Uterus (tissue), 2 donors: ENCODE measurements around the gene RRBP1.

Experiments
- POLR2A ChIP-seq, 2 donors: fragments of 450-650 bp; IDR thresholded peaks; one replicate each; pipeline ENCODE4 v1.6.1; 2016; ENCODE audit warnings: antibody characterized with exemption in 2 of 2, mild to moderate bottlenecking in 1 of 2, moderate library complexity in 1 of 2
- TF ChIP-seq, protein P1 (sequence below), 4 experiments: fragments of 200-600 bp in 2 of 4; fragments of 450-650 bp in 2 of 4; sonication (generic) in 2 of 4; IDR thresholded peaks; one replicate each; pipeline ENCODE4 v1.5.1; 2016 to 2019; ENCODE audit warnings: antibody characterized with exemption in 4 of 4, mild to moderate bottlenecking in 2 of 4, moderate library complexity in 1 of 4

DNA sequence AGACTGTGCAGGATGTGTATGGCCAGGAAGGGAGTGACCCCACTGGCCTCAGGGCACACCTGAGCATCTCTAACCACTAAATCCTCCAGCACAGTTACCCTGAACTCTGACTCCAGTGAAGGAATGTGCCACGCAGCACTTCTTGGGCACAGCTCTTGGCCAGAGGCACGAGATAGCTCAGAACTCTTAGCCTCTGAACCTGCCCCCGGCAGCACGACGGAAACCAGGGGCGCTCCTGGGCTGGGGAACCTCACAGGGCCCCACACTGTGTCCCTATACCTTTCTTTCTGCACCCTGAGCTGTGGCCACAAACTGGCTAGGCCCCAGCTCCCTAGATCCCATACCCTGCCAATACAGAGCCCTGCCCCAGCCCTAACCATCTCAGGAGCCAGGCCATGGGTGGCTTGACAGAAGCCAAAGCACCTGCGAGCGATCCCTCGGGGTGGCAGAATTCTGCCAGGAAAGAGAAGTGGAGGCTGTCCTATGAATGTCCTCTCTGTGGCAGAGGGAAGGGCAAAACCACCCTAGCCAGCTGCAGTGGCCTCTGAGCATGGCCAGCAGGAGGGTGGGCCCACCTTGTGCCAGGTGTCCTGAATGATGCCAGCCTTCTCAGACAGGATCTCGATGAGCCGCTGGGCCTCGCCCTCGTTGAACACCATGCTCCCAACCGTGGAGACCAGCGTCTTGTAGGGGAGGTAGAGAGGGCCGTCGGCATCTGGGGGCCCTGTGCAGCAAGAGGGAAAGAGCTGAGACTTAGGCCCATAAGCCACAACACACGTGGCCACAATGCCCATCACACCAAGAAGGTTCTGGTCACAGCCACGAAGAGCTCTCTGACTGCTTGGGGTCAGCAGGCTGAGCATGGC lies 39.4 kb downstream of the RRBP1 start:
- TF ChIP-seq, protein P1, sequence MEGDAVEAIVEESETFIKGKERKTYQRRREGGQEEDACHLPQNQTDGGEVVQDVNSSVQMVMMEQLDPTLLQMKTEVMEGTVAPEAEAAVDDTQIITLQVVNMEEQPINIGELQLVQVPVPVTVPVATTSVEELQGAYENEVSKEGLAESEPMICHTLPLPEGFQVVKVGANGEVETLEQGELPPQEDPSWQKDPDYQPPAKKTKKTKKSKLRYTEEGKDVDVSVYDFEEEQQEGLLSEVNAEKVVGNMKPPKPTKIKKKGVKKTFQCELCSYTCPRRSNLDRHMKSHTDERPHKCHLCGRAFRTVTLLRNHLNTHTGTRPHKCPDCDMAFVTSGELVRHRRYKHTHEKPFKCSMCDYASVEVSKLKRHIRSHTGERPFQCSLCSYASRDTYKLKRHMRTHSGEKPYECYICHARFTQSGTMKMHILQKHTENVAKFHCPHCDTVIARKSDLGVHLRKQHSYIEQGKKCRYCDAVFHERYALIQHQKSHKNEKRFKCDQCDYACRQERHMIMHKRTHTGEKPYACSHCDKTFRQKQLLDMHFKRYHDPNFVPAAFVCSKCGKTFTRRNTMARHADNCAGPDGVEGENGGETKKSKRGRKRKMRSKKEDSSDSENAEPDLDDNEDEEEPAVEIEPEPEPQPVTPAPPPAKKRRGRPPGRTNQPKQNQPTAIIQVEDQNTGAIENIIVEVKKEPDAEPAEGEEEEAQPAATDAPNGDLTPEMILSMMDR (IDR thresholded peaks at IDR 0.05) = no peak
- TF ChIP-seq POLR2A (IDR thresholded peaks at IDR 0.05) = no peak
